Brain pericyte (primary cell): Measurements from ENCODE around the gene NUF2.

Experiments used
- DNase-seq: peaks from one replicate; pipeline ENCODE4 v3.0.0-alpha.2; 2012; ENCODE audit warnings: low read depth, low spot score

NUF2 gene

DNA sequence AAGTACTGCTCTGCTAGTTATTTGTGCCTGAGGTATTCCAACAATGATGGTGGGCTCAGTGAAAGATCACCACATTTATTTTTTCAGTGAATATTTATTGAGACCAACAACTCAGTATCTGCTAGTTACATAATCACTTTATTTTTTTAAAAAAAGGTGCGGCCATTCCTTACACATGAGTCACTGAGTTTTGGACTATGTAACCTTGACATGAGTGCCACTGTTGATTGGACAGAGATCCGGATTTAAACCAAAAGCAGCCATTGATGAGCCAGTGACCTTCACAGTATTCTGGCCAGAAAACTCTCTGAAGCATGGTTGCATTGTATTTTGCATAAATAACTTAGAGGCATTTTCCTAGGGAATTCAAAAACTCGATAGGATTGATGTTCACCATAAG lies 79.5 kb downstream of the NUF2 start:
- DNase-seq: no peak
